HG03442 (cell line): ENCODE results near the gene NPR2.

Experiments
- ATAC-seq: cut with Tn5 transposase; IDR thresholded peaks from one replicate; pipeline ENCODE4 v1.9.1; 2021; ENCODE audit warnings: mild to moderate bottlenecking, moderate library complexity; ENCODE audit not compliant: unreplicated experiment

Gene NPR2

DNA sequence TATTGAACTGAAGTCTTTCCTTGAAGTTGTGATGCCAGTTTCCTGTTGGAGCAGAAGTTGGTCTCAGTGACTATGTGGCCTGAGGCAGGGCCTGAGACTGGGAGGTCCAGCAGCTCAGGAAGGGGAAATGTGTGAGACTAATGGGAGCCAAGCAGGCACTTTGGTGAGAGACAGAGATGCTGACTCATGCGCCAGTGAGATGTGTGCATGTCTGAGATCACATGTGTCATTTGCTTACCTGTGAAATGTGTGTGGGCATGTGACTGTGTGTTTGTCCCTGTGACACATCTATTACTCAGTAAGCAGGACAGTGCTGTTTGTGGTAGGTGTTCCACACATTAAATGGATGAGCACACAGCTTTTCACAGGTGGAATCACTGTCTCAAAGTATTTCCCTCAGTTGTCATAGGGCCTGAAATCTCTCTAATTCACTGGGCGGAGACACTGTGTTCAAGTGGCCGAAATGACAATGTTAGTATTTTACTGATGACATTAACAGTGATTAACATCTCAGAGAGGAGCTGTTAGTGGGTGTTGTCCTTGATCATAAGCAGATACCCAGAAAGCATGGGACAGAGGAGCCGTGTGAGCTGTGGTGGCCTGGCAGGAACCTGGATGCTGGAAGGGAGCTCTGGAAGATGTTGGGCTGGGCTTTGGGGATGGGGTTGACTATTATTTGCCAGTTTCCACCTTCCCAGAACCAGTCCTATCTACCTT, 7.4 kb downstream of the NPR2 start:
- peak; percentile 66 for ATAC-seq

DNA sequence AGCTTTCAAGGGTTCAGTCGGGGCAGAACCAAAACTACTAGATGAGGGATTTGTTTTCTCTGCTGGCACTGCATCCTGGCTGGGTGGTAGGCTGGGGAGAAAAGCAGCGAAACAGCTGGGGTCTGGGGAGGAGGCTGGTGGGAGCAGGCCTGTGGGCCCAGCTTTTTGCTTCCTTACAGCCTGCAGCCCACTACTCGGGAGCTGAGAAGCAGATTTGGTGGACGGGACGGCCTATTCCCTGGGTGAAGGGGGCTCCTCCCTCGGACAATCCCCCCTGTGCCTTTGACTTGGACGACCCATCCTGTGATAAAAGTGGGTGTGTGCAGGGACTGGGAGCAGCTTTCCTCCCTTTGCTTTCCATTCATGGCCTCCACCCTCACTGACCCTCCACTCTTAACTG, 9.1 kb downstream of the NPR2 start:
- ATAC-seq: no peak

DNA sequence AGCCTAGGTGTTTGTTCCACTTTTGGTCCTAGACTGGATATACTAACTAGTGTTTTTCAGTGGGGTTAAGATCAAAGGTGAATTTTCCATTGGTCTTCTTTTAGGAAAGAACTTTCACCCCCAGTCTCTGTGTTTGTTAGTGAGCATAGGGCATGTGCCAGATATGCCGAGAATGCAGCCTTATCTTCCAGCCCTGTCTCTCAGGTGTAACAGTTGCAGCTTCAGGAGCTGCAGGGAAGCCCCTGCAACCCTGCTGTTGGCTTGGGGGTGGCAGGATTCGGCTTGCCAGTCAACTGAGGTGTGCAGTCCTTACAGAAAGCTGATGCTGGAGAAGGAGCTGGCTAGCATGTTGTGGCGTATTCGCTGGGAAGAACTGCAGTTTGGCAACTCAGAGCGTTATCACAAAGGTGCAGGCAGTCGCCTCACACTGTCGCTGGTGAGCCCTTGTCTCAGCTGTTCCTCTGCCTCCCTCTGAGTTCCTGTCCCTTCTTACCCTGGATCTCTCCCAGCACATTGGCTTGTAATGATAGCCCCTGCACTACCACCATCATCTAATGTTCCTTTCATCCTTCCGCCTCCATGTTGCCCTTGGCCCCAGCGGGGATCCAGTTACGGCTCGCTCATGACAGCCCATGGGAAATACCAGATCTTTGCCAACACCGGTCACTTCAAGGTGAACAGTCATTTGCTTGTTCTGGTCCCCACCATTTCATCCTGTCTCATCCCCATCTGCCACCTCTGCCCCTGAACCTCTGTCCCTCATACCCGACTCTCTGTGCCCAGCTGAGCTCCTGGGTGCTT, 10.1 kb downstream of the NPR2 start:
- no peak for ATAC-seq

DNA sequence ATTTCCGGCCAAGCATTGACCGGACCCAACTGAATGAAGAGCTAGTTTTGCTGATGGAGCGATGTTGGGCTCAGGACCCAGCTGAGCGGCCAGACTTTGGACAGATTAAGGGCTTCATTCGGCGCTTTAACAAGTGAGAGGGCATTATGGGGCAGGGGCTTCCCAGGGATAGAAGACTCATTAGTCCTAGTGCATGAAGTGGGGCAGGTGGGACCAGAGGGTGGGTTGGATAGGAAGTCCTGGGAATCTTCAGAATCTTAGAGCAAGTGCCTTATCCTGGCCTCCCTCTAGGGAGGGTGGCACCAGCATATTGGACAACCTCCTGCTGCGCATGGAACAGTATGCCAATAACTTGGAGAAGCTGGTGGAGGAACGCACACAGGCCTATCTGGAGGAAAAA, 14.7 kb downstream of the NPR2 start:
- ATAC-seq: no peak

DNA sequence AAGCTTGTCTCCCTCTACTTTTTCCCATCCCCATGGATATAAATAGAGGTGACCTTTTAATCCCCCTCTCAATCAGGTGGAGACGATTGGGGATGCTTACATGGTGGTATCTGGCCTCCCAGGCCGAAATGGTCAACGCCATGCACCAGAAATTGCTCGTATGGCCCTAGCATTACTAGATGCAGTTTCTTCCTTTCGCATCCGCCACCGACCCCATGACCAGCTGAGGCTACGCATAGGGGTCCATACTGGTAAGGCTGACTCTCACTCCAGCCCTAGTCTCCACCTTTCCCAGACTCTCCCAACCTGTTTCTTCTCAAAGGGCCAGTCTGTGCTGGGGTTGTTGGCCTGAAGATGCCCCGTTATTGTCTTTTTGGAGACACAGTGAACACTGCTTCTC, 17.0 kb downstream of the NPR2 start:
- ATAC-seq: no peak

DNA sequence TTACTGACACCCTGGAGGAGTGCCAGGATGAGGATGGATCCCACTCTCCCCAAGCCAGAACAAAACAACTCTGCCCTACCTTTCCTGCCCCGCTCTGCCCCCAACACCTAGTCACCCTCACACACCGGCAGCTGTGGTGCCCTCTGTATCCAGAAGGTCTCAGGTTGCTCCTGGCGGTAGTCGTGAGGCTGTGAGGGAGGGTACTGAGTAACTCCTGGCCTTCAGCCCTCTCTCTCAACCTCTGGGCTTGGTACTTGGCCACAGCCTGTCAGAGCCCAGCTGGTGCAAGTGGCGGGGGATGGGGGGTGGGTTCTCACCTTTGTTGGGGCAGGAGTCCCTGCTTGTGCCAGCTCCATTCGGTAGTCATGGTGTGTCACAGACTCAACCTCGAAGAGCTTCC, 18.7 kb downstream of the NPR2 start:
- ATAC-seq: no peak

DNA sequence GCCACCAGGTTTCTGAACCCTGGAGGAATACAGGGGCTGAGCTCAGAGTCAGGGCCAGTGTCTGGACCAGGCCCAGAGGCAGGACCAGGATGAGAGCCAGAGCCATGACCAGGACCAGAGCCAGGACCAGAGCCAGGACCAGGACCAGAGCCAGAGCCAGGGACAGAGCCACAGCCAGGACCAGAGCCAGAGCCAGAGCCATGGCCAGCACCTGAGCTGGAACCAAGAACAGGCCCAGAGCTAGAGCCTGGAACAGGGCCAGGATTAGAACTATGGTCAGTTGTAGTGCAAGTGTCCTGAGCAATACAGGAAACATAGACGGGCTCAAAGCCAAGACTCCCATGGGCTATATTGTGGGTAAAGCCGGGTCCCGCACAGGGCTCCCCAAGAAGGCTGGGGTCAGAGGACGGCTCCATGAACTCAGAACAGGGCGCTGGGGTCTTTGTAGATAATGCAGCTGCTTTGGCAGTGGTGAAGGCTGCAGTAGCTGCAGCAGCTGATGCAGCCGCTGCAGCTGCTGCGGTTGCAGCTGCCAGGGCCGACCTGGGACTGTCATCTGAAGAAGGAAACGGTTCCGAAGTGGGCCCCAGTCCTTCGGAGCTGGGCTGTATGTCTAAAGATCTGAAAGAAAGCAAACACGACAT, 20.1 kb downstream of the NPR2 start:
- ATAC-seq: no peak

DNA sequence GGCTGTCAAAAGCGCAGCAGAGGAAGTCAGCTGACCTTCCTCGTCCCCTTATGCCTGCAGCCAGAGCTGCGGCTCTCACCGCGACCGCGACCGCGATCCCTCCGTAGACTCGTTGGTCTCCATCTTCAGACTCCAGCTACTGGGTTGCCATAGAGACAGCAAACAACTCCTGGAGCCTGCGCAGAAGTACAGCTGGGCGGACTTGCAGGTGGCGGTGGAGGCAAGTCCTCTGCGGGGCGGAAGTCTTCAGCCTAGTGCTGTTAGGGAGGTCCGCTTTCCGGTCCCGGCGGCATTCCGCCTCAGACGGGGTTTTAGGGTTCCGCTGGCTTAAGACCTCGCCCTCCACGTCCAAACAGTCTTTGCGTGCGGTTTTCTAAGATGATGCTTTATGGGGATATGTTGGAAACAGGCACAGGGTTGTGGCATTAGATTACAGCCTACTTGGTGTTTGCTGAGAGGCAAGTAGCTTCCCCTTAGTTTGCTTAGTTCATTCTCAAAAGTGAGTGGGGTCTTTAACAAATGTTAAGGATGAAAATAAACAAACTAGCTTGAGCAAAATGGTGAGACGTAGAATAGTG, 20.7 kb downstream of the NPR2 start, which contains the start of gene SPAG8:
TSS of gene SPAG8 (minus strand) at position 238 of the 578 bp plus-strand sequence. CDS start at position 123, 115 bp downstream.
- ATAC-seq: peak; percentile 63

DNA sequence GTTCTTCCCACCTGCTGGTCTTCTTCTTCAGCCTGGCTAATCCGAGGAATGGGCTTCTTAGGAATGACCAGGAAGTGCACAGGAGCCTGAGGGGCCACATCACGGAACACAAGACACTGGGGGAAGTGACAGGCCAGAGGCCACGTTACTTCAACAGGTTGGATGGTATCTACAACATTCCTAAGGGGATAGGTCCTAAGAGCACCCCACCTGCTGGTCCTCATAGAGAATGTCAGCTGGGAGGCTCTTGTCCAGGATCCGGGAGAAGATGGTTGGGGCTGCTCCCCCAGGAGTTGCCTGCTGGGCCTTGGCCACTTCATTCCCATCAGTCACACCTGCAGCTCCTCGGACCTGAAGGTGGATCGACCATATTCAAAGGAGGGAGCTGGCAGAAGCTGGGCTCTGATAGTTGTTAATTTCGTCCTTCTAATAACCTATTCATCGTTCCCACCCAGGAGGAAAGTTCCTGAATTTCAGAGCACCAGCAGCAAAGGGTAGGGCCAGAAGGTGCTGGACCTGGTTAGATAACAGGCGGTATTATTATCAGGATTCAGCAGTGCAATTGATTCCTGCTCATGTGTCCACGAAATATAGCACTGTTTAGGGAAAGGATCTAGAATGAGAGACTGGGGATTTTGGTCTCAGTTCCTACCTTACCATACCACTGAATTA, 22.2 kb downstream of the NPR2 start:
- ATAC-seq: no peak

DNA sequence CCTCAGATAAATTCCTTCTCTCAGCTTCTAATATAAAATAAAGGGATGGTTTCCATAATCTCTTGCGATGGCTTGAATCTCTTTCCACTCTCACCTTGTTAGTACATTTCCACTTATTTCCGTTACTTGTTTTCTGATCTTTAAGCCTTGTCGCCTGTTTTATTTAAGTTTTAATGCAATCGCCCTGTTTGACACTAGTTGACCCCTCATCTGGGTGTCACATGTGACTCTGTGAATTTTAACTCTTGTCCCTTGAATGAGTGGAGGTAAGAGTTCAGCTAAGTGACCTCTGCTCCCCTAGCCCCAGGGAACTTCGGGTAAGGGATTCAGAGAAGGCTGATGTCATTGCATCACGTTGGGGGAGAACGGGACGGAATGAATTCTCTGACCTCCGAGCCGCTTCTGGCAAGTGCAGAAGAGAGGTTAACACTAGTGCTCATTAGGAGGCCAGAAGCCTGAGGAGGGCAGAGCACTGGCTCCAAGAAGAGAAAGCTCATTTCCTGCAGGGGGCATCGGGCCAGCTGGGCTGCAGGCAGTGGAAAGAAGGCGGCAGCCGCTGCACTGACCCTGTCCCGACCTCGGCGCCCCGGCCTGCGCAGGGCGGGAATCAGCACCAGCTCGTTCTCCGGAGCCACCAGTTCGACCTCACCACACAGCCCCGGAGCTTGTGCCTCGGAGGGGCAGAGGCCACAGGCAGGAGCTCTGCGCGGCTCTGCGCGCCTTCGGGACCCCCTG, 22.9 kb downstream of the NPR2 start:
- ATAC-seq: peak; percentile 18

DNA sequence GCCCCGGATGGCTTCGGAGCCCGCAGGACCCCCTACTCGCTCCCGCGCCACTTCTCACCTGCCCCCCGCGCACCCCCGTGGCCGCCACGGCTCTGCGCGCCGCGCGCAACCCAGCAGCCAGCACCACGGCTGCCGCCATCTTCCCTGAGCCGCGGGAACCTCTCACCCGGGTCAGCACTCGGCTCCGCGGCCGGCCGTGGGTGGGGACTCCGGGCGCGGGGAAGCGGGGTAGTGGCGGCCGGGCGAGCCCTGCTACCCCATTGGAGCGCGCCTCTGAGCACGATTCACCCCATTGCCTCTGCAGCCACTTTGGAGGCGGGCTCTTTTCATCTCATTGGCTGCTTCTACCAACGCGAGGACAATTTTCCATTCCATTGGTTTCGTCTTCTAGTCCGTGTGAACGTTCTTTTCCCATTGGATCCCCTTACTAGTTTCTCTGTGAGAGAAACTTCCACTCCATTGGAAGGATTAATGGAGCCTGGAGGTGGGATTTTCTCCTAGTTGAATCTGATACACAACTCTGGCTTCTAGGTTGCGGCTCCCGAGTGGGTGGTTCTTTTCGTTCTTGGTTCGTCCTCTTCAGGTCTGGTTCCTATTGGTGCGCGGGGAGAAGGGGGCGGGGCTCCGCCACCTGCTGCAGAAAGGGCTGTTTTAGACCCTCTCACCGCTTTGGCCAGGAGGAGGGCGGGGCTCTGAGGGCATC, 23.6 kb downstream of the NPR2 start, which contains the start of gene HINT2:
TSS of gene HINT2 (minus strand) at position 202 of the 703 bp plus-strand sequence. CDS start at position 139, 63 bp downstream.
- ATAC-seq: peak; percentile 64

DNA sequence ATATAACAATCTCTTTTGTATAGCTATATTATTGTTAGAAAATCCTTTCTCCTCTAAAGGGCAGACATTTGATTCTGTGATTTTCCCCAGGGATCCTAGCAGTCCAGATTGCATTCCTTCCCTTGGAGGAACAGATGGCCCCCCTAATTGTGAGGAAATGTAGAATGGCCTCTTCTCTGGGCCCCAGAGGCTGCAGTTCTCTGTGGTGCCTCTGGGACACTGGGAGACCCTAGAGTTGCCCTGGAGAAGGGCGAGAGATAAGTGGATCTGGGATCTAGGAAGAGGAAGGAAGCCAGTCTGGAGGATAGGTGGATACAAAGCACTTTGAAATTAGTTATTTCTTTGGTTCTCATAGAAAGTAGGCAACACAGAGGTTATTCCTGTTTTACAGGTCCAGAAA, 25.3 kb downstream of the NPR2 start:
- no peak for ATAC-seq

DNA sequence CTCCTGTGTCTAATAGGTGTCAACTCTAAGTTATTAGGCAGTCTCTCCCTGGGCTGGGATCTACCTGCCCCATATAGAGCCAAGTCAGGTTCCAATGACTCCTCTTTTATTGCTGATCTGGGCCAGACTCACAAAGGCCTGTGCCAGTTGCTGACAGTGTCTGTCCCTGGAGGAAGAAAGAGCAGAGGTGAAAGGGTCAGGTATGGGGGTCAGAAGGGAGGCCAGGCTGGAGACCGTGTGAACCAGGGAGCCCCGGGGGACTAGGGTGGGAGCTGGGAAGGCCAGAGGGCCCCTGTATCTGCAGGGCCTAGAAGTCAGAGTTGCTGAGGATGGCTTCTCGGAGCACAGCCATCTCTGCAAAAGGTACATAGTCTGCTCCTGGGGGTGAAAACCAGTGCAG, 26.9 kb downstream of the NPR2 start:
- no peak for ATAC-seq

DNA sequence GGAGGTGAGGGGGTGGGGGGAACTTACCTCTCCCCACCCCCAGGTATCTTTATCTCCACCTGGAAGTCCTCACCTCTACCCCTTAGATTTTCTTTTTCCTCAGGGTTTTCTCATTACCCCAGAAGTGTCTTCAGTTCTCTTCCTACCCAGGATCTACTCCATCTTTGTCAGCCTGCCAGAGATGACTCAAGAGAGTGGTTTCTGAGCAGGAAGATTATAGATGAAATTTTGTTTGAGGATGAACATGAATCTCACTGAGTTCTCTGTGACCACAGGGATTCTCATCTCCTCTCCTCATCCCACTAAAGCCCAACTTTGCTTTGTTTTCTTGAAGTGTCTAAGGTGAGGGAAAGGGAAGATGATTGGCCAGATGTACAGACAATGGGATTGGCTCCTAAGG, 28.7 kb downstream of the NPR2 start:
- no peak for ATAC-seq

DNA sequence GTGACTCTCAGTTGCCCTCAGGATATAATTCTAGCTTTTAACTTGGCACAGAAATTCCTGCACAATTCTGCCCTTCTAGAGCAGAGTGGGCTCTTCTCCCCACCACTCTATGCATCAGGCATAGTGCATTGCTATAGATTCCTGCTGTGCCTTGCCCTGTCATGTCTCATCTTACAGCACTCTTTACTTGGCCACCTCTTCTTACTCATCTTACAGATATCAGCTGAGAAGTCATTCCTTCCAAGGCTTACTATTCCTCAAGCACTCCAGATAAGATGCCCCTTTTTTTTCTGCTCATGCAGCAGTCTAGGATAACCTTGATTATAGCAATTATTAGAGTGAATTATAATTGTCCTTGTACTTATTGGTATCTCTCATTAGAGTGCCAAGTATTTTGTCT, 31.5 kb downstream of the NPR2 start:
- no peak for ATAC-seq

DNA sequence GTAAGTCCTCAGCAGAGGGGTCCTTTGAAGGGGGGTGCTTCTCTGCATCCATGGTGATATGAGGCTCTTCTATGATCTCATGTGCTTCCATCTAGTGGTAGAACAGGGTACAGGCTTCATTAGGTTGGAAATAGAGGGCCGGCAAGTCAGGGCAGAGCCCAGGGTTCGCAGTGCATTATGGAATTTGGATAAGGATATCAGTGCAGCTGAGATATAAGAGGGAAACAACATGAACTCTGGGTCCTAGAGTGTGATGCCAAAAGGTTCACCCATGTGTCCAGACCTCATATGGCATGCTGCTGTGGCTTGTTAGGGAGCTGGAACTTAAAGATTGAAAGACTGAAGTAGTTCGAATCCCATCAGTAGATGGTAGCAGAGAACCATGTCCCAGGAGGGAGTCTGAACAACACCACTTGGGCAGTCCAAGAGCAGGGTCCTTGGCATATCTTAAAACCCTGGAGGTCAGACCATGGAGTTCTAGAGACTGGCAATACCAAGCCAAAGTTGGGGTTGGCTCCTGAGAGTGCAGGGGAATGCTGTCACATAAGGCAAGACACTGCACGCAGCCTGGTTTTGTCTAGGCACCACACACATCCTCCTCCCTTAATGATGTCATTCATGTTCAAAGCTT, 34.8 kb downstream of the NPR2 start:
- ATAC-seq: peak; percentile 41

DNA sequence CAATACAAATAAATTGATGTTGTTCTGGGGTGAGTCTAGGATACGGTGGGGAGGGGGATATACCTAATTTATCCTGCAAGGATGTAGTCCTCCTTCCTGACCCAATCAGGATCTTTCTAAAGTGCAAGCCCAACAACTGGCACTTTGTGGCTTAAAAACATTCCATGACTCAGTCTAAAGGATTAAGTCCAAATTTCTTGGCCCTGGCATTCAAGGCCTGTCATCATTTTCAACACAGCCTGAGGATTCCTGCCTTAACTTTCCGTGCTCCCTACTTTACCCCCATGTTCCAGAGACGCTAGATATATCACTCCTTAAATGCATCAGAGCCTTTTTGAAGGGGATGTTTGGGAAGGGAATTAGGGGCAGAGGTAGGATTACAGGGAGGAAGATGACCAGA, 36.1 kb downstream of the NPR2 start:
- no peak for ATAC-seq

DNA sequence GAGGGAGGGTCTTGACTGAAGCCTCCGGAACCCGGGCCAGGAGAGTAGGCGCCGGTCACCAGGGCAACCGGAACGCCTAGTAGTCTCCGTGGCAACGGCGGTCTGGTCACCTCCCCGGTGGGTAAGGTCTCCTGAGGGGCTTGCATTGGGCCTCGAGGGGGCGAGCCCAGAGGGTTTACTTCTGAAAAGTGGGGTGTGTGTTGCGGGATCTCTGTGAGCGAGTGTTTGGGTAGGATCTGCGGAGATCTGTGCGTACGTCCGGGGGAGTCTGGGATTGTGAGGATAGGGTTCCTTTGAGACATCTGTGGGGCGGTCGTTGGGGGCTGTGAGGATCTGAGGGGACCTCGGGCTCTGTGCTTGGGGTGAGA, 37.3 kb downstream of the NPR2 start, which contains the start of gene FAM221B:
TSS of gene FAM221B (minus strand) at position 17 of the 368 bp plus-strand sequence. CDS start 2,571 bp downstream, outside the sequence.
- no peak for ATAC-seq
